H1 (cell line): ENCODE results near the gene NGEF. TPM values are rescaled to one million over a fixed set of nuclear protein-coding genes. Genes with fewer than 3 reads are reported as not detected.

ENCODE experiments used
- ATF2 ChIP-seq: IDR thresholded peaks from 2 replicates; pipeline ENCODE4 v1.6.1; 2012; ENCODE audit warnings: low read length, inconsistent platforms
- KDM1A ChIP-seq: fragments of 200-600, 300-600 bp; sonication (generic); IDR thresholded peaks from 2 replicates; pipeline ENCODE4 v1.7.1; 2016; ENCODE audit warnings: mild to moderate bottlenecking, low read length, borderline replicate concordance
- PHF8 ChIP-seq: fragments of 200-600 bp; sonication (generic); conservative IDR thresholded peaks from 2 replicates; pipeline ENCODE4 v1.7.1; 2012; ENCODE audit warnings: low read depth, mild to moderate bottlenecking, inconsistent platforms, low read length, moderate library complexity
- POLR2AphosphoS5 ChIP-seq: IDR thresholded peaks from 2 replicates; pipeline ENCODE4 v1.6.1; 2011; ENCODE audit warnings: low read depth, low read length
- RBBP5 ChIP-seq: IDR thresholded peaks from 2 replicates; pipeline ENCODE4 v1.7.1; 2012; ENCODE audit warnings: low read depth, mild to moderate bottlenecking, inconsistent platforms, low read length, moderate library complexity, borderline replicate concordance
- YY1 ChIP-seq: IDR thresholded peaks from 2 replicates; pipeline ENCODE4 v1.6.1; 2011; ENCODE audit warnings: low read depth, mild to moderate bottlenecking, low read length
- polyA plus RNA-seq, 7 experiments: library from polyadenylated mRNA; depleted of rRNA in 3 of 7; stranded (reverse) in 5 of 7; unstranded in 2 of 7; fragments of >200 nt in 5 of 7; fragments of 200-250 nt in 2 of 7; gene quantifications; 1 replicate in 5 of 7; 2 replicates in 1 of 7; 4 replicates in 1 of 7; pipeline versions ENCODE4 v1.2.1 to v1.2.3, GENCODE V29; 2011 to 2013; ENCODE audit warnings: missing spikeins in 2 of 7, mixed read lengths in 2 of 7
- total RNA-seq: library from RNA; stranded (reverse); fragmentation: NEBNext Ultra II Directional; extraction: Animal tissue kit (Norgen Biotek cat#: 25700); gene quantifications from 2 replicates; pipeline ENCODE4 v1.2.1, GENCODE V29; 2021

Gene NGEF
- total and polyA plus RNA-seq, 2 of the 8 experiments (the other 6 are each of a cell fraction or from before 2014, with no cell fraction given), result 2.7 to 3.2 TPM

- TF ChIP-seq RBBP5 (no peak), POLR2AphosphoS5 (no peak), YY1 (no peak), PHF8 (no peak), KDM1A (no peak), ATF2 (no peak)
Observed at GRCh38 chr2:232951181-232951580, 61.9 kb downstream of the NGEF start (continued).
